Measurements from ENCODE around the gene IL1RAP.

The IL1RAP gene

DNA sequence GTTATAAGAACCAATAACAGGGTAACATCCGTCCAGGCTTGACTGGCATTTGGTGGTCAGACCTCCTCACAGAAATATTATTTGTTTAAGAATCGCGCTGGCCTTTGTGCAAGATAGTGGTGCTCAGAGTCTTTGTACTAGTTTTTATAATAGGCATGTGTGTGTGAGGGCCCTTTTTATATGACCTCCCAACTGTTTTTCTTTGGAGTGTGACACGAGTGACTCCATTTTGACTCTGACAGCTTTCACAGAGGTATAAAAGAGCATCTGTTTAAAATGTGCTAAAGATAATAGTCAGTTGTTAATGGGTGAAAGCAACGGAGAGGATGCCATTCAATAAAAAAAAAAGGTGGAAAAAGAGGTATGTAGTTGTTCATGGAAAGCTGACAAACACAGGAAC lies 110.4 kb downstream of the IL1RAP start:
- WGBS (ENCODE audit: extremely low coverage, insufficient coverage, low lambda C conversion rate) = no CpG with 5 or more reads among the region's 5 CpGs
- no peak overlapping the region for H3K4me2 ChIP-seq (ENCODE audit: low read length)
- H4K5ac ChIP-seq (ENCODE audit: low read length) = no peak overlapping the region
- H3K9ac ChIP-seq (ENCODE audit: low read length) = no peak overlapping the region
- H3K79me2 ChIP-seq (ENCODE audit: control insufficient read depth, insufficient read depth, low read length) = no peaks in the 10 kb centered on the region
- H2AK5ac ChIP-seq (ENCODE audit: low read length) = no peak overlapping the region
- H3K23ac ChIP-seq (ENCODE audit: low read length) = no peak overlapping the region
- no peak overlapping the region for H3K56ac ChIP-seq (ENCODE audit: low read length)
- H3K4me3 ChIP-seq (ENCODE audit: low read length) = no peak overlapping the region
- H3K27me3 ChIP-seq (ENCODE audit: insufficient read depth, low read length, poor library complexity) = no peaks in the 10 kb centered on the region
- H2BK15ac ChIP-seq (replicated peaks; ENCODE audit: low read depth) = no peak overlapping the region
- H3K18ac ChIP-seq (ENCODE audit: low read length) = no peak overlapping the region
- H3K36me3 ChIP-seq (ENCODE audit: control insufficient read depth, insufficient read depth, low read length) = no peaks in the 10 kb centered on the region
- no peak overlapping the region for H3K27ac ChIP-seq (ENCODE audit: low read depth, low read length)
- no peak overlapping the region for H4K8ac ChIP-seq (ENCODE audit: low read depth, low read length)
- no peak overlapping the region for H2BK120ac ChIP-seq (ENCODE audit: low read depth, low read length)
- no peak for DNase-seq
- no peaks in the 10 kb centered on the region for H3K79me1 ChIP-seq (ENCODE audit: low read length)
- H3K4ac ChIP-seq (ENCODE audit: low read depth, low read length) = no peak overlapping the region
- no peak overlapping the region for H2BK5ac ChIP-seq (ENCODE audit: low read length)
- H3K4me1 ChIP-seq (ENCODE audit: control insufficient read depth, low read depth, low read length) = no peaks in the 10 kb centered on the region

DNA sequence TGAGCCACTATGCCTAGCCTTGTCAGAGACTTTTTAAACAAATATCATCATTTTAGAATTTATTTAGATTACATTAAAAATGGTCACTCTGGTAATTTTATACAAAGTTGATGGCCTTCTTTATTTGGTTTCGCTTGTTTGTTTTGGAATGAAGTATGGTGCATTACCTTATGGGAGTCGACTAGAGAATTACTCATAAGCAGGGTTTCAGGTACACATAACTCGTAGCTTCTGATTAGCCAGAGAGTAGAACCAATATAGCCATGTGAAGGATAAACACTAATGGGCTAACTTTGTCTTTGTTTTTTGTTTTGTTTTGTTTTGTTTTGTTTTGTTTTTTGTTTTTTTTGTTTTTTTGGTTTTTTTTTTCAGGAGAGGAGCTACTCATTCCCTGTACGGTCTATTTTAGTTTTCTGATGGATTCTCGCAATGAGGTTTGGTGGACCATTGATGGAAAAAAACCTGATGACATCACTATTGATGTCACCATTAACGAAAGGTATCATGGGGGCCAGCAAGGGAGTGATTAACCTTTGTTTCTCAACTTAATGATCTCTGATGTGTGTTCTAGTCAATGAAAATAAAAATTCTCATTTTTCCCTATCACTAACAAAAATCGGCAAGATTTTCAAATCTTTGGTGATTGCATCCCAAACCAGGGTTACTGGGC lies 113.2 kb downstream of the IL1RAP start:
- no peak overlapping the region for H3K56ac ChIP-seq (ENCODE audit: low read length)
- no peak overlapping the region for H3K27ac ChIP-seq (ENCODE audit: low read depth, low read length)
- no peak overlapping the region for H3K9ac ChIP-seq (ENCODE audit: low read length)
- no peak overlapping the region for H4K8ac ChIP-seq (ENCODE audit: low read depth, low read length)
- no peaks in the 10 kb centered on the region for H3K79me1 ChIP-seq (ENCODE audit: low read length)
- DNase-seq = no peak
- H3K36me3 ChIP-seq (ENCODE audit: control insufficient read depth, insufficient read depth, low read length) = no peaks in the 10 kb centered on the region
- no peaks in the 10 kb centered on the region for H3K27me3 ChIP-seq (ENCODE audit: insufficient read depth, low read length, poor library complexity)
- no peak overlapping the region for H2BK5ac ChIP-seq (ENCODE audit: low read length)
- H3K4me2 ChIP-seq (ENCODE audit: low read length) = no peak overlapping the region
- no peak overlapping the region for H2AK5ac ChIP-seq (ENCODE audit: low read length)
- H3K4me3 ChIP-seq (ENCODE audit: low read length) = no peak overlapping the region
- no peaks in the 10 kb centered on the region for H3K4me1 ChIP-seq (ENCODE audit: control insufficient read depth, low read depth, low read length)
- H3K23ac ChIP-seq (ENCODE audit: low read length) = no peak overlapping the region
- no CpG with 5 or more reads among the region's 7 CpGs for WGBS (ENCODE audit: extremely low coverage, insufficient coverage, low lambda C conversion rate)
- H2BK120ac ChIP-seq (ENCODE audit: low read depth, low read length) = no peak overlapping the region
- H3K4ac ChIP-seq (ENCODE audit: low read depth, low read length) = no peak overlapping the region
- H4K5ac ChIP-seq (ENCODE audit: low read length) = no peak overlapping the region
- no peak overlapping the region for H2BK15ac ChIP-seq (replicated peaks; ENCODE audit: low read depth)
- no peaks in the 10 kb centered on the region for H3K79me2 ChIP-seq (ENCODE audit: control insufficient read depth, insufficient read depth, low read length)
- no peak overlapping the region for H3K18ac ChIP-seq (ENCODE audit: low read length)

DNA sequence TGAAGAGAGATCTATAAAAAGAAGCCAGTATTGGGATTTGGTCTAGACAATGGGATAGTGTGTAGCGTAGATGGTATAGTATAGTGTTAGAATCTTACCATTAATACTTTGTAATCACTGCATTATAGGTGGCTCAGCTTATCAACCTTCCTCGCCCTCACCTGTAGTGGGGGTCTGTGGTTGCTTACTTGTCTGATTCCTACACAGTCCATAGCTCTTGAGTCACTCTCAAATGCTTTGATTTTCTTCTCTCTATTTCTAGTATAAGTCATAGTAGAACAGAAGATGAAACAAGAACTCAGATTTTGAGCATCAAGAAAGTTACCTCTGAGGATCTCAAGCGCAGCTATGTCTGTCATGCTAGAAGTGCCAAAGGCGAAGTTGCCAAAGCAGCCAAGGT lies 115.2 kb downstream of the IL1RAP start:
- no peak overlapping the region for H4K8ac ChIP-seq (ENCODE audit: low read depth, low read length)
- no peak overlapping the region for H3K56ac ChIP-seq (ENCODE audit: low read length)
- H3K23ac ChIP-seq (ENCODE audit: low read length) = no peak overlapping the region
- no peak overlapping the region for H3K18ac ChIP-seq (ENCODE audit: low read length)
- no peak overlapping the region for H3K27ac ChIP-seq (ENCODE audit: low read depth, low read length)
- no peaks in the 10 kb centered on the region for H3K36me3 ChIP-seq (ENCODE audit: control insufficient read depth, insufficient read depth, low read length)
- 100% methylated on average over 1 of the region's 4 CpGs for WGBS (ENCODE audit: extremely low coverage, insufficient coverage, low lambda C conversion rate)
- no peak overlapping the region for H3K4me2 ChIP-seq (ENCODE audit: low read length)
- no peaks in the 10 kb centered on the region for H3K79me1 ChIP-seq (ENCODE audit: low read length)
- H2BK120ac ChIP-seq (ENCODE audit: low read depth, low read length) = no peak overlapping the region
- H3K4me1 ChIP-seq (ENCODE audit: control insufficient read depth, low read depth, low read length) = no peaks in the 10 kb centered on the region
- no peak overlapping the region for H2BK15ac ChIP-seq (replicated peaks; ENCODE audit: low read depth)
- DNase-seq = no peak
- H3K27me3 ChIP-seq (ENCODE audit: insufficient read depth, low read length, poor library complexity) = no peaks in the 10 kb centered on the region
- H4K5ac ChIP-seq (ENCODE audit: low read length) = no peak overlapping the region
- H2BK5ac ChIP-seq (ENCODE audit: low read length) = no peak overlapping the region
- no peaks in the 10 kb centered on the region for H3K79me2 ChIP-seq (ENCODE audit: control insufficient read depth, insufficient read depth, low read length)
- H3K4ac ChIP-seq (ENCODE audit: low read depth, low read length) = no peak overlapping the region
- H2AK5ac ChIP-seq (ENCODE audit: low read length) = no peak overlapping the region
- H3K9ac ChIP-seq (ENCODE audit: low read length) = no peak overlapping the region
- H3K4me3 ChIP-seq (ENCODE audit: low read length) = no peak overlapping the region

DNA sequence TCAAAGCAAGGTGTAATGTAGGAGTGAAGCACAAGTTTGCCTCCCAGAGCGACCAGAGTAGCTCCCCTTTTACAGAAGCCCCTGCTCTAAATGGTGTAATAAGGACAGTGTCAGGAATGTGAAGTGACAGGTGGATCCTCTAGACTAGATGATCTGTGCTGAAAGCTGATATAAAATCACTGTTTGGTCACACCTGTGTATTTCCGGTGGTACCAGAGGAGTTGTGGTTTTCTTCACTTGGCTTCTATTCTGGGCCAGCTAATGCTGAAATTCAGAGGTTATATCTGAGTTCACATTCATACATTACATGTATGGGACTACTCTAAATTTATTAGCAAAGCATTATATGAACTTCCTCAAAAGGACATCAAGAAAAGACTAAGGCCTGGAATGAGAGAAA lies 117.4 kb downstream of the IL1RAP start:
- Histone ChIP-seq H3K36me3 (ENCODE audit: control insufficient read depth, insufficient read depth, low read length) (no peaks in the 10 kb centered on the region), H2AK5ac (ENCODE audit: low read length) (no peak overlapping the region), H3K79me1 (ENCODE audit: low read length) (no peaks in the 10 kb centered on the region), H3K27ac (ENCODE audit: low read depth, low read length) (no peak overlapping the region), H2BK120ac (ENCODE audit: low read depth, low read length) (no peak overlapping the region), H3K56ac (ENCODE audit: low read length) (no peak overlapping the region), H3K4me3 (ENCODE audit: low read length) (no peak overlapping the region), H4K5ac (ENCODE audit: low read length) (no peak overlapping the region), H3K18ac (ENCODE audit: low read length) (no peak overlapping the region), H3K9ac (ENCODE audit: low read length) (no peak overlapping the region), H3K79me2 (ENCODE audit: control insufficient read depth, insufficient read depth, low read length) (no peaks in the 10 kb centered on the region), H4K8ac (ENCODE audit: low read depth, low read length) (no peak overlapping the region), H2BK5ac (ENCODE audit: low read length) (no peak overlapping the region), H3K27me3 (ENCODE audit: insufficient read depth, low read length, poor library complexity) (no peaks in the 10 kb centered on the region), H3K4ac (ENCODE audit: low read depth, low read length) (no peak overlapping the region), H3K23ac (ENCODE audit: low read length) (no peak overlapping the region), H3K4me2 (ENCODE audit: low read length) (no peak overlapping the region), H3K4me1 (ENCODE audit: control insufficient read depth, low read depth, low read length) (no peaks in the 10 kb centered on the region), H2BK15ac (replicated peaks; ENCODE audit: low read depth) (no peak overlapping the region)
- no CpG with 5 or more reads among the region's 2 CpGs for WGBS (ENCODE audit: extremely low coverage, insufficient coverage, low lambda C conversion rate)
- no peak for DNase-seq

DNA sequence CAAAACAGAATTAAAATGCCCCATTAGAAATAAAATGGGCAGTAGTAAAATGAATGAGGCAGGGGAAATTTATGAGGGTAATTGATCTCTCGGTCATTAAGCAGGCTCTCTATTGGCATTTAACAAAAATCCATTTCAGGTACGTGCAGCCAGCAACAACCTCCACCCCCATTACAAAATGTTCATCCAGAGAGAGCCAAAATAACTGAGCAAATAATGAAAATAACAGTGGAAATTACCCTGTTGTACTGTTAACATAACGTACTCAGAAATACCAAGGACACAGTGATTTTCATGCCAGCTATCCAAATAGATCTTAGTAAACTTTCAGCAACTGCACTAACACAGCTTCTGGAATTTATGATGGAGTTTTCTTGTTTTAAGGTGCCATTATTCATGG lies 127.7 kb downstream of the IL1RAP start:
- no peak overlapping the region for H3K4me2 ChIP-seq (ENCODE audit: low read length)
- no peak overlapping the region for H3K4ac ChIP-seq (ENCODE audit: low read depth, low read length)
- no peaks in the 10 kb centered on the region for H3K4me1 ChIP-seq (ENCODE audit: control insufficient read depth, low read depth, low read length)
- no peak overlapping the region for H2BK15ac ChIP-seq (replicated peaks; ENCODE audit: low read depth)
- no peak overlapping the region for H3K27ac ChIP-seq (ENCODE audit: low read depth, low read length)
- no peak overlapping the region for H2BK120ac ChIP-seq (ENCODE audit: low read depth, low read length)
- no peaks in the 10 kb centered on the region for H3K79me1 ChIP-seq (ENCODE audit: low read length)
- no CpG with 5 or more reads among the region's 3 CpGs for WGBS (ENCODE audit: extremely low coverage, insufficient coverage, low lambda C conversion rate)
- H3K23ac ChIP-seq (ENCODE audit: low read length) = no peak overlapping the region
- no peak overlapping the region for H4K8ac ChIP-seq (ENCODE audit: low read depth, low read length)
- no peak overlapping the region for H3K18ac ChIP-seq (ENCODE audit: low read length)
- no peak overlapping the region for H2AK5ac ChIP-seq (ENCODE audit: low read length)
- H3K27me3 ChIP-seq (ENCODE audit: insufficient read depth, low read length, poor library complexity) = no peaks in the 10 kb centered on the region
- no peak overlapping the region for H3K9ac ChIP-seq (ENCODE audit: low read length)
- DNase-seq = no peak
- H3K36me3 ChIP-seq (ENCODE audit: control insufficient read depth, insufficient read depth, low read length) = no peaks in the 10 kb centered on the region
- no peak overlapping the region for H4K5ac ChIP-seq (ENCODE audit: low read length)
- no peak overlapping the region for H3K4me3 ChIP-seq (ENCODE audit: low read length)
- no peak overlapping the region for H2BK5ac ChIP-seq (ENCODE audit: low read length)
- no peaks in the 10 kb centered on the region for H3K79me2 ChIP-seq (ENCODE audit: control insufficient read depth, insufficient read depth, low read length)
- no peak overlapping the region for H3K56ac ChIP-seq (ENCODE audit: low read length)

DNA sequence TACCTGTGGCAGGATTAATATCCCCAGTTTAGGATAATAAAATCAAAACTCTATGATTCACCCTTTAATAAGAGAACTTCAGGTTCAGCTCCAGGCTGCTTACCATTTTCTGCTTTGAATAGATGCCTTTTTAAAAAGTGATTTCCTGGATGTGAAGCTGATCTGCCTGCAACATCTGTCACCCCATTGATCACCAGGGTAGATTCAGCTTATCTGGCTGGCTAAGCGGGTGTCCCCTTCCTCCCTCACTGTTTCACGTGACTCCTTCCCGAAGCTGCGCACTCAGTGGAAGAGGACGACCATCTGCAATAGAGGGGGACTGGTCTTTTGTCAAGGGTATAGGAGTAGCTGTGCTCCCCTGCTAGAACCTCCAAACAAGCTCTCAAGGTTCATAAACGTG lies 128.1 kb downstream of the IL1RAP start:
- Histone ChIP-seq H3K4me3 (ENCODE audit: low read length) (no peak overlapping the region), H3K36me3 (ENCODE audit: control insufficient read depth, insufficient read depth, low read length) (no peaks in the 10 kb centered on the region), H3K4me1 (ENCODE audit: control insufficient read depth, low read depth, low read length) (no peaks in the 10 kb centered on the region), H2BK120ac (ENCODE audit: low read depth, low read length) (no peak overlapping the region), H3K4ac (ENCODE audit: low read depth, low read length) (no peak overlapping the region), H4K5ac (ENCODE audit: low read length) (no peak overlapping the region), H2BK5ac (ENCODE audit: low read length) (no peak overlapping the region), H3K9ac (ENCODE audit: low read length) (no peak overlapping the region), H3K27ac (ENCODE audit: low read depth, low read length) (no peak overlapping the region), H2AK5ac (ENCODE audit: low read length) (no peak overlapping the region), H3K79me2 (ENCODE audit: control insufficient read depth, insufficient read depth, low read length) (no peaks in the 10 kb centered on the region), H3K56ac (ENCODE audit: low read length) (no peak overlapping the region), H3K18ac (ENCODE audit: low read length) (no peak overlapping the region), H2BK15ac (replicated peaks; ENCODE audit: low read depth) (no peak overlapping the region), H3K79me1 (ENCODE audit: low read length) (no peaks in the 10 kb centered on the region), H4K8ac (ENCODE audit: low read depth, low read length) (no peak overlapping the region), H3K27me3 (ENCODE audit: insufficient read depth, low read length, poor library complexity) (no peaks in the 10 kb centered on the region), H3K4me2 (ENCODE audit: low read length) (no peak overlapping the region), H3K23ac (ENCODE audit: low read length) (no peak overlapping the region)
- no CpG with 5 or more reads among the region's 6 CpGs for WGBS (ENCODE audit: extremely low coverage, insufficient coverage, low lambda C conversion rate)
- DNase-seq = no peak

All from mesendoderm (in vitro differentiated cells).